ENCODE results near the gene PSMB11. TPM values are rescaled to one million over a fixed set of nuclear protein-coding genes. Genes with fewer than 3 reads are reported as not detected.

PSMB11 gene
- total RNA-seq, 1 experiment from 2014 or later, result not detected

- POLR2A ChIA-PET, result no interaction called here
- TF ChIP-seq SRF (IDR thresholded peaks at IDR 0.05; ENCODE audit: low read depth), result no peak
- no peak for TF ChIP-seq TCF7L2 (IDR thresholded peaks at IDR 0.05; ENCODE audit: borderline replicate concordance, extremely low read depth, insufficient read depth, insufficient read length)
- TF ChIP-seq CEBPB (IDR thresholded peaks at IDR 0.05; ENCODE audit: low read depth), result no peak
- no peak for TF ChIP-seq MAX (IDR thresholded peaks at IDR 0.05)
- no peak for TF ChIP-seq ELF1 (IDR thresholded peaks at IDR 0.05; ENCODE audit: borderline replicate concordance, low read depth)
- no peak for TF ChIP-seq FOSL1 (IDR thresholded peaks at IDR 0.05; ENCODE audit: low read depth)
- TF ChIP-seq POLR2AphosphoS5 (IDR thresholded peaks at IDR 0.05; ENCODE audit: low read depth, low read length), result no peak
- no peak for TF ChIP-seq CBX3 (IDR thresholded peaks at IDR 0.05; ENCODE audit: low read depth)
- no peak for TF ChIP-seq ZBTB33 (IDR thresholded peaks at IDR 0.05; ENCODE audit: extremely low read depth, insufficient replicate concordance, low read length)
- no peak for TF ChIP-seq YY1 (IDR thresholded peaks at IDR 0.05; ENCODE audit: extremely low read depth, insufficient replicate concordance, low read depth, low read length)
- TF ChIP-seq SIN3A (IDR thresholded peaks at IDR 0.05; ENCODE audit: low read depth), result no peak
- TF ChIP-seq CTCF (IDR thresholded peaks at IDR 0.05 in 2 of 3, conservative IDR thresholded peaks at IDR 0.05 in 1 of 3; ENCODE audit: borderline replicate concordance in 1 of 3, insufficient read depth in 1 of 3, low read depth in 2 of 3, low read length in 2 of 3), result no peak
- no peak for TF ChIP-seq REST (IDR thresholded peaks at IDR 0.05; ENCODE audit: low read depth)
- no peak for TF ChIP-seq RAD21 (IDR thresholded peaks at IDR 0.05; ENCODE audit: low read depth)
- no peak for TF ChIP-seq JUND (IDR thresholded peaks at IDR 0.05)
- no peak for TF ChIP-seq ZFX (IDR thresholded peaks at IDR 0.05)
- no peak for TF ChIP-seq SP1 (IDR thresholded peaks at IDR 0.05; ENCODE audit: low read depth)
- no peak for TF ChIP-seq EGR1 (IDR thresholded peaks at IDR 0.05; ENCODE audit: low read depth)
Measured at GRCh38 chr14:23086565-23086964, 44.6 kb downstream of the PSMB11 start.

More at GRCh38 chr14:23086565-23086964, 44.6 kb downstream of the PSMB11 start:
- Histone ChIP-seq H3K36me3 (ENCODE audit: control insufficient read depth in 1 of 2, insufficient read depth in 2 of 2, low read length in 2 of 2) (peaks cover 47 to 55% of the 10 kb centered on the region in 2 experiments), H3K9me2 (ENCODE audit: insufficient read depth) (no peaks in the 10 kb centered on the region), H3K4me1 (ENCODE audit: control insufficient read depth in 1 of 2, insufficient read depth in 2 of 2, low read length in 2 of 2) (no peaks in the 10 kb centered on the region), H3K27me3 (ENCODE audit: insufficient read depth, low read length) (no peaks in the 10 kb centered on the region), H3K27ac (ENCODE audit: low read depth, low read length) (no peak overlapping the region), H3K79me2 (ENCODE audit: insufficient read depth, low read length) (peaks cover 56% of the 10 kb centered on the region), H3K4me2 (ENCODE audit: low read length) (no peak overlapping the region), H4K20me1 (ENCODE audit: insufficient read depth) (no peaks in the 10 kb centered on the region), H2AFZ (ENCODE audit: low read depth, low read length, poor library complexity, severe bottlenecking) (no peak overlapping the region), H3K9me3 (ENCODE audit: control insufficient read depth in 1 of 2, insufficient read depth in 1 of 2, low read depth in 1 of 2, low read length in 2 of 2) (no peaks in the 10 kb centered on the region), H3K4me3 (replicated peaks in 1 of 2; ENCODE audit: low read depth in 1 of 2, low read length in 2 of 2) (no peak overlapping the region), H3K9ac (ENCODE audit: low read length) (no peak overlapping the region)
- no TSS peak for BruUV-seq (replicated peaks)
- intact Hi-C loops (cut with micrococcal nuclease), result no loop called here
- CTCF ChIA-PET, result interaction anchor here (1.0 to 1.6 kb wide), 2 partner anchors 8 to 18 kb away, joined by 3 to 6 read pairs; partner anchors contain the start of gene ACIN1
- RAD21 ChIA-PET (ENCODE audit: low non-redundant PET in 1 of 2, low total read pairs in 2 of 2, uncharacterized antibody in 2 of 2, unreplicated experiment in 2 of 2), result no interaction called here
- no peak for ATAC-seq
- no peak for DNase-seq (ENCODE audit: low read depth, low spot score)
